GM12878 (cell line): ENCODE measurements around the gene TRERF1. TPM values are rescaled to one million over a fixed set of nuclear protein-coding genes. Genes with fewer than 3 reads are reported as not detected.

Source experiments
- ATAC-seq: fragments of 200-7000 bp; cut with Tn5 transposase; 3 replicates; pipeline ENCODE4 v1.9.1; 2020; ENCODE audit warnings: mild to moderate bottlenecking, moderate library complexity
- BruUV-seq: library from RNA; stranded (reverse); fragments of 400-500 nt; replicated peaks from 2 replicates; lab custom pipeline; 2021; lab: Mats Ljungman, UMichigan
- CTCF ChIA-PET: fragments of 300-600 bp; sonication (Branson Sonifier 250); formaldehyde crosslinking; extraction: SDS; loops from one replicate; lab custom pipeline; 2021; ENCODE audit warnings: inconsistent platforms; lab: Yijun Ruan, JAX
- POLR2A ChIA-PET: fragments of 350-600 bp; formaldehyde crosslinking; extraction: SDS; loops from one replicate; lab custom pipeline; 2021; ENCODE audit warnings: inconsistent platforms; lab: Charles Lee
- RAD21 ChIA-PET: fragments of 300-600 bp; sonication (Branson Sonifier 250); formaldehyde crosslinking; loops from one replicate; lab custom pipeline; 2023; ENCODE audit warnings: antibody characterized with exemption; ENCODE audit not compliant: unreplicated experiment; lab: Charles Lee
- SMC1A ChIA-PET: fragments of 300-600 bp; sonication (Branson Sonifier 250); formaldehyde crosslinking; loops from one replicate; lab custom pipeline; 2023; ENCODE audit not compliant: unreplicated experiment, uncharacterized antibody; lab: Charles Lee
- DNase-seq: peaks from one replicate; pipeline ENCODE4 v3.0.0-alpha.2; 2011; ENCODE audit warnings: low read depth, low spot score
- FAIRE-seq: peaks from 3 replicates; lab custom pipeline; 2011; peaks lifted over from hg19 to GRCh38; lab: Jason Lieb, UNC
- H2AFZ ChIP-seq: 2 replicates; pipeline ENCODE4 v1.6.0; 2011; ENCODE audit warnings: low read depth, low read length, control low read depth; ENCODE audit not compliant: control insufficient read depth
- H3K27ac ChIP-seq: 2 replicates; pipeline ENCODE4 v1.5.1; 2011; ENCODE audit warnings: control low read depth; ENCODE audit not compliant: control insufficient read depth, insufficient read depth
- H3K27me3 ChIP-seq, 2 experiments: replicated peaks in 1 of 2; 2 replicates each; pipeline versions ENCODE4 v1.6.0 to v1.6.1; 2011; ENCODE audit warnings: low read length in 1 of 2; ENCODE audit not compliant: control insufficient read depth in 2 of 2, insufficient read depth in 2 of 2
- H3K36me3 ChIP-seq, 2 experiments: 2 replicates each; pipeline ENCODE4 v1.5.1; 2011; ENCODE audit warnings: low read length in 1 of 2; ENCODE audit not compliant: control insufficient read depth in 2 of 2, insufficient read depth in 2 of 2
- H3K4me1 ChIP-seq: 2 replicates; pipeline ENCODE4 v1.6.1; 2011; ENCODE audit warnings: mild to moderate bottlenecking, low read length, moderate library complexity, mixed read lengths; ENCODE audit not compliant: control insufficient read depth, insufficient read depth
- H3K4me2 ChIP-seq: 2 replicates; pipeline ENCODE4 v1.6.0; 2011; ENCODE audit warnings: control low read depth; ENCODE audit not compliant: control insufficient read depth, insufficient read depth
- H3K4me3 ChIP-seq: fragments of 200-600 bp; sonication (generic); 2 replicates; pipeline ENCODE4 v1.5.1; 2016
- H3K79me2 ChIP-seq: 2 replicates; pipeline ENCODE4 v1.6.0; 2011; ENCODE audit warnings: low read length; ENCODE audit not compliant: control insufficient read depth, insufficient read depth
- H3K9ac ChIP-seq: 2 replicates; pipeline ENCODE4 v1.8.0; 2011; ENCODE audit warnings: low read length, control low read depth, mixed read lengths; ENCODE audit not compliant: control insufficient read depth, insufficient read depth
- H3K9me3 ChIP-seq: replicated peaks from 3 replicates; pipeline ENCODE4 v1.5.1; 2011; ENCODE audit warnings: mild to moderate bottlenecking, low read length; ENCODE audit not compliant: control insufficient read depth, insufficient read depth
- H4K20me1 ChIP-seq: 2 replicates; pipeline ENCODE4 v1.6.0; 2011; ENCODE audit not compliant: control insufficient read depth, insufficient read depth
- CBFB ChIP-seq: IDR thresholded peaks from 2 replicates; pipeline ENCODE4 v1.6.1; 2016; ENCODE audit warnings: antibody characterized with exemption, low read depth
- CHD1 ChIP-seq: IDR thresholded peaks from 2 replicates; pipeline ENCODE4 v1.6.1; 2012; ENCODE audit warnings: low read depth, low read length, improper control_type of control experiment
- CREB1 ChIP-seq: IDR thresholded peaks from 2 replicates; pipeline ENCODE4 v1.6.1; 2012; ENCODE audit warnings: low read depth, mild to moderate bottlenecking, inconsistent platforms
- GABPA ChIP-seq: IDR thresholded peaks from 2 replicates; pipeline ENCODE4 v1.6.1; 2014; ENCODE audit warnings: antibody characterized with exemption, low read depth, mild to moderate bottlenecking, inconsistent platforms
- GATAD2B ChIP-seq: fragments of 450-650 bp; conservative IDR thresholded peaks from 2 replicates; pipeline ENCODE4 v1.6.1; 2017; ENCODE audit warnings: low read depth, mild to moderate bottlenecking, moderate library complexity
- HCFC1 ChIP-seq: fragments of 150-350 bp; IDR thresholded peaks from 2 replicates; pipeline ENCODE4 v1.6.1; 2014; ENCODE audit warnings: low read length
- IKZF1 ChIP-seq: fragments of 450-650 bp; conservative IDR thresholded peaks from 2 replicates; pipeline ENCODE4 v1.6.1; 2017; ENCODE audit warnings: antibody characterized with exemption, mild to moderate bottlenecking
- MEF2B ChIP-seq: fragments of 450-650 bp; IDR thresholded peaks from 2 replicates; pipeline ENCODE4 v1.6.1; 2018; ENCODE audit warnings: mild to moderate bottlenecking, moderate library complexity; ENCODE audit not compliant: partially characterized antibody, poor library complexity, severe bottlenecking
- NFYB ChIP-seq: IDR thresholded peaks from 2 replicates; pipeline ENCODE4 v1.6.1; 2011; ENCODE audit warnings: low read depth, mild to moderate bottlenecking, low read length, improper control_type of control experiment, moderate library complexity; ENCODE audit not compliant: insufficient read depth
- RAD51 ChIP-seq: fragments of 450-650 bp; IDR thresholded peaks from 2 replicates; pipeline ENCODE4 v1.6.1; 2016; ENCODE audit warnings: moderate library complexity, mild to moderate bottlenecking, inconsistent platforms
- RB1 ChIP-seq: fragments of 450-650 bp; formaldehyde crosslinking; IDR thresholded peaks from 2 replicates; pipeline ENCODE4 v1.6.1; 2017; ENCODE audit warnings: mild to moderate bottlenecking, borderline replicate concordance
- SMAD5 ChIP-seq: IDR thresholded peaks from 2 replicates; pipeline ENCODE4 v1.6.1; 2016; ENCODE audit warnings: antibody characterized with exemption, low read depth
- STAT3 ChIP-seq: IDR thresholded peaks from 2 replicates; pipeline ENCODE4 v1.6.1; 2011; ENCODE audit warnings: low read depth, low read length, improper control_type of control experiment
- ZNF384 ChIP-seq: IDR thresholded peaks from 2 replicates; pipeline ENCODE4 v1.6.1; 2012; ENCODE audit warnings: low read depth, mild to moderate bottlenecking, low read length, improper control_type of control experiment, borderline replicate concordance
- WGBS: methylation state at CpG from one replicate; pipeline ENCODE4 v1.1.6; 2016; ENCODE audit warnings: low lambda C conversion rate; ENCODE audit not compliant: insufficient replicate concordance, insufficient coverage; ENCODE audit errors: missing lambda C conversion rate; 5-methylcytosine and 5-hydroxymethylcytosine counted together
- in situ Hi-C: fragments of 300-500 bp; cut with MboI; formaldehyde crosslinking; loops from 9 replicates; pipeline ENCODE4 v1.14.3; 2018; ENCODE audit warnings: mixed read lengths
- intact Hi-C: fragments of 100-400 bp; cut with micrococcal nuclease; formaldehyde crosslinking; loops from one replicate; pipeline ENCODE4 v1.14.2; 2022; ENCODE audit not compliant: unreplicated experiment
- polyA plus RNA-seq, 11 experiments: library from polyadenylated mRNA; depleted of rRNA in 4 of 11; unstranded in 6 of 11; stranded (reverse) in 5 of 11; fragments of >200 nt; fragmentation: Nextera tagmentation in 4 of 11; fragmentation: Illumina TruSeq in 1 of 11; extraction: Ambion mirVana in 4 of 11; extraction: Trizol in 1 of 11; gene quantifications; 1 replicate in 1 of 11; 2 replicates in 10 of 11; pipeline versions ENCODE4 v1.2.1 to v1.2.3, GENCODE V29; 2011 to 2016; ENCODE audit warnings: inconsistent platforms in 2 of 11, missing spikeins in 2 of 11, low read depth in 1 of 11
- total RNA-seq, 4 experiments: library from RNA; depleted of rRNA in 3 of 4; stranded (reverse); fragments of >200 nt in 3 of 4; fragmentation: Illumina TruSeq in 1 of 4; extraction: Trizol in 1 of 4; gene quantifications; 2 replicates each; pipeline versions ENCODE4 v1.2.1 to v1.2.3, GENCODE V29; 2013 to 2021
- TF ChIP-seq, protein P1 (sequence below): IDR thresholded peaks from 2 replicates; pipeline ENCODE4 v1.6.1; 2012; ENCODE audit warnings: low read length, inconsistent platforms
- TF ChIP-seq, protein P2 (sequence below): IDR thresholded peaks from 2 replicates; pipeline ENCODE4 v1.6.1; 2011; ENCODE audit warnings: mild to moderate bottlenecking, low read depth, low read length, moderate library complexity; ENCODE audit not compliant: insufficient replicate concordance

The TRERF1 gene
- total and polyA plus RNA-seq, 10 of the 15 experiments (the other 5 are each of a cell fraction or from before 2014, with no cell fraction given) = 2.2 to 19.4 (median 7.2) TPM

DNA sequence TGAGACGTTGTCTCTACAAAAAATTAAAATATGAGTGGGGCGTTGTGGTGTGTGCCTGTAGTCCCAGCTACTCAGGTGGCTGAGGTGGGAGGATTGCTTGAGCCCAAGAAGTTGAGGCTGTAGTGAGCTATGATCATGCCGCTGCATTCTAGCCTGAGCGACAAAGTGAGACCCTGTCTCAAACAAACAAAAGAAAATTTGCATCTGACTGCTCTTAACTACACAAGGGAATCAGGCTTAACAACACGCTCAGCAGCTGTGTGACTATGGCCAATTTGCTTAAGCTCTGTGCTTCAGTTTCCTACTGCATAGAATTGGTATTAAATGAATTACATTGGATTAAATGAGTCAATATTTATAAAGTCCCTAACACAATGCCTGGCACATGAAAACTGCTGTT is 209.8 kb downstream of the TRERF1 start:
- POLR2A ChIA-PET = no interaction called here
- Histone ChIP-seq H2AFZ (no peak overlapping the region), H4K20me1 (no peaks in the 10 kb centered on the region), H3K36me3 (peaks cover 0 to 2% of the 10 kb centered on the region in 2 experiments; a peak in 1 of 4 replicates), H3K4me2 (no peak overlapping the region), H3K79me2 (no peaks in the 10 kb centered on the region), H3K9ac (no peak overlapping the region), H3K27me3 (no peaks in the 10 kb centered on the region), H3K4me1 (peaks cover 25% of the 10 kb centered on the region), H3K9me3 (no peaks in the 10 kb centered on the region), H3K4me3 (no peak overlapping the region), H3K27ac (no peak overlapping the region)
- CTCF ChIA-PET = interaction anchor here (0.6 to 2.5 kb wide), 8 partner anchors 9 to 306 kb away, joined by 3 to 7 read pairs (median 4); no protein-coding TSS in a partner anchor
- TF ChIP-seq RB1 = no peak
- TF ChIP-seq MEF2B = no peak
- TF ChIP-seq ZNF384 = no peak
- no peak for TF ChIP-seq IKZF1
- no peak for TF ChIP-seq SMAD5
- no TSS peak for BruUV-seq
- SMC1A ChIA-PET = interaction anchor here (0.5 to 1.3 kb wide), 3 partner anchors 9 to 306 kb away, joined by 3 read pairs; no protein-coding TSS in a partner anchor
- ATAC-seq = no peak
- RAD21 ChIA-PET = interaction anchor here (1.0 to 1.8 kb wide), 3 partner anchors 15 to 306 kb away, joined by 3 to 6 read pairs (median 3); no protein-coding TSS in a partner anchor
- in situ Hi-C loops (no loop called here), intact Hi-C loops (no loop called here)
- 81% methylated on average over 5 of the region's 5 CpGs for WGBS
- no peak for DNase-seq
- FAIRE-seq = no peak

DNA sequence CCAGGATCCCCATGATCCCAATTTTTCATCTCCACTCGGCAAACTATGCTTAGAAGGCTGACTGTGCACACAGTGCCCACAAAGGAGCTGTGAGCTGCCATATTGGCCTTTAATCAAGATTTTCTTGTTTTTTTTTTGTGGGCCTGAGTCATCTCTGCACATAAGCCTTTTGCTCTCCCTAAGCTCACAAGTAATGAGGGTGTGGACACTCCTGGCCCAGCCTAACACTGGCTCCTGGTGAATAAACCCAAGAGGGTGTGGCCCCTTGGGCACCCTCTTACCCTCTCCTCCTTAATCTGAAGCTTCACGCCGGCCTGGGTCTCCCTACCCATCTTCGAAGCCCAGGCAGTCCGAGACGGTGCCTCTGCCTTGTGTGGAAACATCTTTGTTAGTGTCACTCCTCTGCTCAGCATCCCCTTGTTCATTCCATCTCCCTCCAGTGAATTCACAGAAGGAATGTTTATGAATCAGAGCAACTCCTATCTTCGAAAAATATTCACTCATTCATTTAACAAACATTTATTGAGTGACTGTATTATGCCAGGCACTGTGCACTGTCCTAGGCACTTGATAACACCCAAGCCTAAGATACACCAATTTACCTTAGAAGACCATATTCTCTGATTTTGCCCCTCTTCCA is 211.9 kb downstream of the TRERF1 start:
- no peak overlapping the region for H3K9ac ChIP-seq
- no TSS peak for BruUV-seq
- intact Hi-C loops = no loop called here
- no peak for TF ChIP-seq CBFB
- TF ChIP-seq GATAD2B = no peak
- TF ChIP-seq HCFC1 = no peak
- TF ChIP-seq CHD1 = no peak
- TF ChIP-seq STAT3 = no peak
- no peak for TF ChIP-seq GABPA
- TF ChIP-seq, protein P1, sequence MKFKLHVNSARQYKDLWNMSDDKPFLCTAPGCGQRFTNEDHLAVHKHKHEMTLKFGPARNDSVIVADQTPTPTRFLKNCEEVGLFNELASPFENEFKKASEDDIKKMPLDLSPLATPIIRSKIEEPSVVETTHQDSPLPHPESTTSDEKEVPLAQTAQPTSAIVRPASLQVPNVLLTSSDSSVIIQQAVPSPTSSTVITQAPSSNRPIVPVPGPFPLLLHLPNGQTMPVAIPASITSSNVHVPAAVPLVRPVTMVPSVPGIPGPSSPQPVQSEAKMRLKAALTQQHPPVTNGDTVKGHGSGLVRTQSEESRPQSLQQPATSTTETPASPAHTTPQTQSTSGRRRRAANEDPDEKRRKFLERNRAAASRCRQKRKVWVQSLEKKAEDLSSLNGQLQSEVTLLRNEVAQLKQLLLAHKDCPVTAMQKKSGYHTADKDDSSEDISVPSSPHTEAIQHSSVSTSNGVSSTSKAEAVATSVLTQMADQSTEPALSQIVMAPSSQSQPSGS = no peak
- no peak for TF ChIP-seq CREB1
- no peak for TF ChIP-seq RAD51
- TF ChIP-seq NFYB = no peak
- TF ChIP-seq, protein P2, sequence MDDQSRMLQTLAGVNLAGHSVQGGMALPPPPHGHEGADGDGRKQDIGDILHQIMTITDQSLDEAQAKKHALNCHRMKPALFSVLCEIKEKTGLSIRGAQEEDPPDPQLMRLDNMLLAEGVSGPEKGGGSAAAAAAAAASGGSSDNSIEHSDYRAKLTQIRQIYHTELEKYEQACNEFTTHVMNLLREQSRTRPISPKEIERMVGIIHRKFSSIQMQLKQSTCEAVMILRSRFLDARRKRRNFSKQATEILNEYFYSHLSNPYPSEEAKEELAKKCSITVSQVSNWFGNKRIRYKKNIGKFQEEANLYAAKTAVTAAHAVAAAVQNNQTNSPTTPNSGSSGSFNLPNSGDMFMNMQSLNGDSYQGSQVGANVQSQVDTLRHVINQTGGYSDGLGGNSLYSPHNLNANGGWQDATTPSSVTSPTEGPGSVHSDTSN = no peak

More for the DNA sequence above, 211.9 kb downstream of the TRERF1 start:
- 98% methylated on average over 7 of the region's 7 CpGs for WGBS
- Histone ChIP-seq H2AFZ (no peak overlapping the region), H3K27me3 (no peaks in the 10 kb centered on the region), H4K20me1 (no peaks in the 10 kb centered on the region), H3K27ac (no peak overlapping the region), H3K9me3 (no peaks in the 10 kb centered on the region), H3K4me3 (no peak overlapping the region), H3K36me3 (peaks cover 0 to 2% of the 10 kb centered on the region in 2 experiments; a peak in 1 of 4 replicates), H3K79me2 (no peaks in the 10 kb centered on the region), H3K4me1 (peaks cover 36% of the 10 kb centered on the region), H3K4me2 (no peak overlapping the region)
- FAIRE-seq (no peak), ATAC-seq (no peak), DNase-seq (no peak)
- CTCF ChIA-PET = no interaction called here
- RAD21 ChIA-PET = no interaction called here
- SMC1A ChIA-PET = interaction anchor here (0.6 to 1.4 kb wide), 2 partner anchors 308 to 383 kb away, joined by 3 read pairs; no protein-coding TSS in a partner anchor
- POLR2A ChIA-PET = no interaction called here
- in situ Hi-C loops = no loop called here
